ENCODE results near the gene PRPF38B.
A peak's percentile ranks its signal among the peaks of the same experiment; 100 is the strongest.
"Not testable (repeated sequence)": the region's sequence is repeated elsewhere in the genome, so short reads cannot be mapped to it uniquely, and the experiment has no call there.

Gene PRPF38B

GRCh38 chr1:108679586-108680213 is 12.4 kb upstream of the PRPF38B start:
- DNase-seq (ENCODE audit: low read depth): no peak

GRCh38 chr1:108681701-108682100 is 10.4 kb upstream of the PRPF38B start:
- DNase-seq (ENCODE audit: low read depth): peak; percentile 24

DNA sequence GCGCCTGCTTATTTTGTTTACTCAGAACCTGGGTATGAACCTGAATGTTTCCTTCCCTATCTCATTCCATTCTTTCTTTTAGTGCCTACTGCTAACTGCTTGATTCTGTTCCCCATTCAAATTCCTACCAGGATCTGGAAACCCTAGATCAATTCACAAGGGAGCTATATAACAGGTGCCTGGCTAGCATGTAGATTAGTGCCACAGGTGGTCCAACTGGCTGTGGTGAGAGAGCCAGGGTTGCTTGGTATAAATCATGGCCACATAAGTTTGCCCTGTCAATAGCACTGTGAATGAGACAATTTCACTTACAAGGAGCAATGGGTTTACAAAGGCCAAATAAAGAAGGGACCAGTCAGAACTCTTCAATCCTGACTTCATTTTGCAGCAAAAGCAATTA is 6.6 kb upstream of the PRPF38B start:
- no peak for DNase-seq (ENCODE audit: low read depth)

DNA sequence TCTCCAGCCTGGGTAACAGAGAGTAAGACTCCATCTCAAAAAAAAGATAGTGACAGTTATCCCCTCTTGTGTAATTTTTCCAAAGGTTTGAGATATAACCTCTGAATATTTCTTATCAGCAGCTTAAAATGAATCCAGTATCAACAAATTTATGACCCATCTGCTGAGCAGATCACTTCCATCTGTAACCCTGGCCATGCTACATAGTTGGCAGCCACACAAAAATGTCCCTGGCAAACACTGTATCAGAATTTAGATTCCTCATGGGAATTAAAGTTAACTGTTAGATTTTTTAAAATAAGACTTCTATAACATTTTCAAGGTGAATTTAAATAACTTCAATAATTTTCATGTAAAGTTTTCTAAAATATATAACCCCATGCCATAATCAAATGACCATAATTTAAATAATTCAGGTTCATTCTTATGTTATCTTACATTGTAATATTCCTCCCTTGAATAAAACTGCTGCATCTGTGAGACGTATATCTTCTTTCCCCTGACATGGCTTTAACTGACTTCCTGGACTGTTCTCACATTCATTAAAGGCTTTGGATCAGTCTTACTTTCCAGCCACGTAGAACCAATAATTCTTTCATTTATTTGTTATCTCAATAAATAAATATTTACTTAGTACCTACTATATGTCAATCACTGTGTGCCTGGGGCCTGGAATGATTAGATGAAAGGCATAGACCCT is 5.3 kb upstream of the PRPF38B start:
- DNase-seq (ENCODE audit: low read depth): peak; percentile 74

- no peak for DNase-seq (ENCODE audit: low read depth)
Observed at GRCh38 chr1:108691128-108691941, 775 bp upstream of the PRPF38B start.

- DNase-seq (ENCODE audit: low read depth): peak; percentile 81
Observed at GRCh38 chr1:108692724-108693655, 880 bp downstream of the PRPF38B start.

DNA sequence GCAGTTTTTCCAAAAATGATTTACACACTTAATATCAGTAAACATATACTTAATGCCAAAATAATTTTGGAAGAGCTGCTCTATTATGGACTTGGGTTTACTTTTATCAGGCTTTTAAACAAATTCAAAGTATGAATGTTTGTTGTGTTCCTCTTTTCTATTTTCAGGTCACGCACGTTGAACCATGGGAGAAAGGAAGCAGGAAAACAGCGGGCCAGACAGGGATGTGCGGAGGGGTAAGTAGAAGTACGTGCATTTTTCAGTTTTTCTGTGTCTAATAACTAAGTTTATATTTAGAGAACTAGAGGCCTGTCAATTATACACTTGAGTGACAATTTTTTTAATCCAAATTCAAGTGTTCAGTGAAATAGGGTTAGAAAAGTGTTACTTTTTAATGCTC is 3.4 kb downstream of the PRPF38B start:
- no peak for DNase-seq (ENCODE audit: low read depth)

DNA sequence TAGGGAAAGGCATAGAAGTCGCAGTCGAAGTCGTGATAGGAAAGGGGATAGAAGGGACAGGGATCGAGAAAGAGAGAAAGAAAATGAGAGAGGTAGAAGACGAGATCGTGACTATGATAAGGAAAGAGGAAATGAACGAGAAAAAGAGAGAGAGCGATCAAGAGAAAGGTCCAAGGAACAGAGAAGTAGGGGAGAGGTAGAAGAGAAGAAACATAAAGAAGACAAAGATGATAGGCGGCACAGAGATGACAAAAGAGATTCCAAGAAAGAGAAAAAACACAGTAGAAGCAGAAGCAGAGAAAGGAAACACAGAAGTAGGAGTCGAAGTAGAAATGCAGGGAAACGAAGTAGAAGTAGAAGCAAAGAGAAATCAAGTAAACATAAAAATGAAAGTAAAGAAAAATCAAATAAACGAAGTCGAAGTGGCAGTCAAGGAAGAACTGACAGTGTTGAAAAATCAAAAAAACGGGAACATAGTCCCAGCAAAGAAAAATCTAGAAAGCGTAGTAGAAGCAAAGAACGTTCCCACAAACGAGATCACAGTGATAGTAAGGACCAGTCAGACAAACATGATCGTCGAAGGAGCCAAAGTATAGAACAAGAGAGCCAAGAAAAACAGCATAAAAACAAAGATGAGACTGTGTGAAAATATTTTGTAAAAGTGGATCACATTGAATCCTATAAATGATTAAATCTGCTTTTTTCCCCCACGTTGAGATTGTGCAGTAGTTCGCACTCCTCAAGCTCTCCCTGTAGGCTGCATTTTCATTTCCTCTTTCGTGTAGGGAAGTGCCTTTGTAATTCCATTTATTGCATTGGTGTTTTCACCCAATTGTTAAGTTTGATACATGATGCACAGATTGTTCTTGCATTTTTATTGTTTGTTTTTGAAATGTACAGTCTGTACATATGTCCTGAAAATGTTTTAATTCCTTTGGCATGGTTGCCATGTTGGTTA is 7.5 kb downstream of the PRPF38B start:
- DNase-seq (ENCODE audit: low read depth): no peak

- no peak for DNase-seq (ENCODE audit: low read depth)
Observed at GRCh38 chr1:108701176-108701849, 9.2 kb downstream of the PRPF38B start.

DNA sequence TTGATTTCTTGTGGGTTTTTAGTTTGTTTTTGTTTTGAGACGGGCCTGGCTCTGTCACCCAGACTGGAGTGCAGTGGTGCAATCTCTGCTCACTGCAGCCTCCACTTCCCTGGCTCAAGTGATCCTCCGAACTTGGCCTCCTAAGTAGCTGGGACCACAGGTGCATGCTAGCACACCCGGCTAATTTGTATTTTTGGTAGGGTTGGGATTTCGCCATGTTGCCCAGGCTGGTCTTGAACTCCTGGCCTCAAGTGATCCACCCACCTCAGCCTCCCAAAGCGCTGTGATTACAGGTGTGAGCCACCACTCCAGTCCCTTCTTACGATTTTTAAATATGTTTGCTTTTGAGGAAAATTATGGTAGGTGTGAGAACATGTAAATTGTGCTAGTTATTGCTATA is 10.0 kb downstream of the PRPF38B start:
- not testable (repeated sequence) for DNase-seq (ENCODE audit: low read depth)

DNA sequence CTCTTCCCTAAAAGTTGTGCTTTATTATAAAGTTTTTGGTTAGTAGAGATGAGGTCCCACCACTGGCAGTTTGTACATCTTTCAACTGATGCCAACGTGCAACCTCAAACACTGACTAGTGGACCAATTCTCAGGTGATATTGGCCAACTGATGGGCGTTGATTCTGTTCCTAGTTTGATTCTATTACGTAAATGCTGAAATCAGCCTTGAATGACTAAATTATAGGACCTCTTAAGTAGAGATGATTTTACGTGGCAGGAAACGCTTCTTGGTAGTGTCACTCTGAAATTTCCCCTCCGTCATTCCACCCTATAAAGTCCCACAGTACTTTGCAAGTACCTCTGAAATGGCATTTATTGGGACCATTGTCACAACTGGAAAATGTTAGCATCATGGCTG is 11.8 kb downstream of the PRPF38B start:
- peak; percentile 50 for DNase-seq (ENCODE audit: low read depth)

DNA sequence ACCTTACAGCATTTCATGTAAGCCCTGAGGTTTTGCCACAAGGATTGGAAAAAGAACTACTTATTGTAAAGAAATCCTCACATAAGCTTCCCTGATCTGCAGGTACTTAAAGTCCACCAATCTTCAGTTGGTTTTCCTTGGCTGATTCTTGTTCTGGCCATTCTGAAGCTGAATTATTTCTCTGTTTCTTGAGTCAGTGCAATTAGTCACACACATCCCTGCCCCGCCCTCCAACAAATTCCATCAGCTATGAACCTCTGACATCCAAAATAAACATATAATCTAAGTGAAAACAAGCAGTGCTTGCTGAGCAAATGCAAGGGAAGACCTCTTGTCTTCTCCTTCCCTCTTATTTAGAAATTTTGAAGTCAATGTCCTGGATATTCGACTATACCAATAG is 12.4 kb downstream of the PRPF38B start:
- DNase-seq (ENCODE audit: low read depth): peak; percentile 86

DNA sequence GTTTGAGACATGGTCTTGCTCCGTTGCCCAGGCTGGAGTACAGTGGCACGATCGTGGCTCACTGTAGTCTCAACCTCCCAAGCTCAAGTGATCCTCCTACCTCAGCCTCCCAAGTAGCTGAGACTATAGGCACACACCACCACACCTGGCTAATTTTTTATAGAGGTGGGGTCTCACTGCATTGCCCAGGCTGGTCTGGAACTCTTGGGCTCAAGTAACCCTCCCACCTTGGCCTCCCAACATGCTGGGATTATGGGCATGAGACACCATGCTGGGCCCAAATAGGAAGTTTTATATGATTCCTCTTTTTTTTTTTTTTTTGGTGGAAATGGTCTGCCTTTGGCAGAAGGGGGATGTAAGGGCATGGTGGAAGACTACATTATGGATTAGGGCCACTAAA is 14.5 kb downstream of the PRPF38B start:
- no peak for DNase-seq (ENCODE audit: low read depth)

GRCh38 chr1:108708691-108709660 is 16.9 kb downstream of the PRPF38B start:
- DNase-seq (ENCODE audit: low read depth): no peak

DNA sequence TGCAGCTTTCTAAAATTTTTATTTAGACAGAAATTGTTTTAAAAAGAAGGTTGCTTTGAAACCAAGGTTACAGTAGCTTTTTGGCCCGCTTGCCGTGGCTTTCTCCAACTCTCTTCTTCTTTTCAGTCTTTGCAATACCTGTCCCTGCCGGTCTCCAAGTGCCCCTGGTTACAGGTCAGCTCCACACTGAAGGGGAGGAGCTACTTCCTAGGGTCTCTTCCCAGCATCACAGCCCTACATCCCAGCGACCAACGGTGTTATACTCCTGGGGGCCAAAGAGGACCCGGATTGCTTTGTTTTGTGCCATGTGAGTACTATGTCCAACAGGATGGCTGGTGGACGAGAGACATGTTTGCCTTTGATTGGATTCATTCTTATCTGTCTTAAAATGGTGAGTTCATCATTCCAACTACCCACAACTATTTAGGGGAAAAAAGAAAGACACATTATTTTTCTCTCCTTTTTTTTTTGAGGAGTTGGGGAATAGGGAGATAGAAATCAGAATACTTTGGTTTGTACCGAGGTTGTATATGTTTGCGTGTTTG is 20.6 kb downstream of the PRPF38B start, which contains the start of gene FNDC7:
TSS of gene FNDC7 (plus strand) at position 303 of the 545 bp plus-strand sequence. CDS start at position 329, 26 bp downstream.
- DNase-seq (ENCODE audit: low read depth): peak; percentile 33

GRCh38 chr1:108715932-108716331 is 23.8 kb downstream of the PRPF38B start:
- no peak for DNase-seq (ENCODE audit: low read depth)

GRCh38 chr1:108716437-108717230 is 24.5 kb downstream of the PRPF38B start:
- DNase-seq (ENCODE audit: low read depth): peak; percentile 24

Data from EH (cell line).